Left ventricle myocardium inferior (tissue), 1 donor: ENCODE results near the gene PPL. TPM values are rescaled to one million over a fixed set of nuclear protein-coding genes. Genes with fewer than 3 reads are reported as not detected.

Source experiments
- DNase-seq: peaks from one replicate; pipeline ENCODE4 v3.0.0-alpha.2; 2020
- H3K27ac ChIP-seq: fragments of 200-600 bp; replicated peaks from 2 replicates; pipeline ENCODE4 v1.8.0; 2021
- H3K27me3 ChIP-seq: fragments of 200-600 bp; 2 replicates; pipeline ENCODE4 v1.8.0; 2021; ENCODE audit warnings: low read depth
- H3K36me3 ChIP-seq: fragments of 200-600 bp; 2 replicates; pipeline ENCODE4 v1.8.0; 2021
- H3K4me1 ChIP-seq: fragments of 200-600 bp; 2 replicates; pipeline ENCODE4 v1.8.0; 2021
- H3K4me3 ChIP-seq: fragments of 200-600 bp; 2 replicates; pipeline ENCODE4 v1.8.0; 2021; ENCODE audit warnings: mild to moderate bottlenecking, moderate library complexity
- H3K9me3 ChIP-seq: fragments of 200-600 bp; replicated peaks from 2 replicates; pipeline ENCODE4 v1.8.0; 2021
- intact Hi-C: fragments of 100-400 bp; cut with micrococcal nuclease; formaldehyde crosslinking; loops from one replicate; pipeline ENCODE4 v1.11.0; 2022
- total RNA-seq: library from RNA; stranded (reverse); fragmentation: NEBNext Ultra II Directional; extraction: Animal tissue kit (Norgen Biotek cat#: 25700); gene quantifications from one replicate; pipeline ENCODE4 v1.2.1, GENCODE V29; 2021
- TF ChIP-seq, protein P1 (sequence below): fragments of 200-600 bp; IDR thresholded peaks from 2 replicates; pipeline ENCODE4 v1.8.0; 2021; ENCODE audit warnings: antibody characterized with exemption, mild to moderate bottlenecking, borderline replicate concordance
- donor health status: DM: no; HTN: yes; CAD: no; lungs with severe emphysema.

Gene PPL
- total RNA-seq, 1 donor from 2014 or later: 7.6 TPM

DNA sequence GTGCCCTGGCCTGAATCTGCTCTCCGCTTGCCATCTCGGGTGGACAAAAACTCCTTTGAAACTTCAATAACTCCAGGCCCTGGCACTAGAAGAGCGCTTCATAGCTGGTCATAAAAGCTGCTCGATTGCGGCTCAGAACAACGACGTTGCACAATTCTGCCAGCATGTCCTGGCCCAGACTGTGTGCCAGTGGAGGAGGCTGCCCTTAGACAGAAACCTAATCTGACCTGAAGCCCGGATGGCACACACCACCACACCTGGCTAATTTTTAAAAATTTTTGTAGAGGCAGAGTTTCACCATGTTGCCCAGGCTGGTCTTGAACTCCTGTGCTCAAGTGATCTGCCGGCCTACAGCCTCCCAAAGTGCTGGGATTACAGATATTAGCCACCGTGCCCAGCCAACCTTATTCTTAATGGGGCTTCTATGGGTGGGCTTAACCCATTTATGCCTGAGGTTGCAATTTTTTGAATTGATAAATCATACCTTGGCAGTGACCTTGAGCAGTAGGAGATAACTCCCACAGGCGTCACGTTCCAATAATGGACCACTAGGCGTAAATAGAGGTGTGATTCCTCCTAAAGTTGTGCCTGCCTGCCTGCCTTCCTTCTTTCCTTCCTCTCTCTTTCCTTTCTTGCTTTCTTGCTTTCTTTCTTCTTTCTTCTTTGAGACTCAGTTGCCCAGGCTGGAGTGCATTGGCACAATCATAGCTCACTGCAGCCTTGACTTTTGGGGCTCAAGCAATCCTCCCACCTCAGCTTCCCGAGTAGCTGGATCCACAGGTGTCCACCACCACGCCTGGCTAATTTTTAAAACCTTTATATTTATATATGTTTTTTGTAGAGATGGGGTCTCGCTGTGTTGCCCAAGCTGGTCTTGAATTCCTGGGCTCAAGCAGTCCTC is 1.1 kb upstream of the PPL start:
- TF ChIP-seq, protein P1, sequence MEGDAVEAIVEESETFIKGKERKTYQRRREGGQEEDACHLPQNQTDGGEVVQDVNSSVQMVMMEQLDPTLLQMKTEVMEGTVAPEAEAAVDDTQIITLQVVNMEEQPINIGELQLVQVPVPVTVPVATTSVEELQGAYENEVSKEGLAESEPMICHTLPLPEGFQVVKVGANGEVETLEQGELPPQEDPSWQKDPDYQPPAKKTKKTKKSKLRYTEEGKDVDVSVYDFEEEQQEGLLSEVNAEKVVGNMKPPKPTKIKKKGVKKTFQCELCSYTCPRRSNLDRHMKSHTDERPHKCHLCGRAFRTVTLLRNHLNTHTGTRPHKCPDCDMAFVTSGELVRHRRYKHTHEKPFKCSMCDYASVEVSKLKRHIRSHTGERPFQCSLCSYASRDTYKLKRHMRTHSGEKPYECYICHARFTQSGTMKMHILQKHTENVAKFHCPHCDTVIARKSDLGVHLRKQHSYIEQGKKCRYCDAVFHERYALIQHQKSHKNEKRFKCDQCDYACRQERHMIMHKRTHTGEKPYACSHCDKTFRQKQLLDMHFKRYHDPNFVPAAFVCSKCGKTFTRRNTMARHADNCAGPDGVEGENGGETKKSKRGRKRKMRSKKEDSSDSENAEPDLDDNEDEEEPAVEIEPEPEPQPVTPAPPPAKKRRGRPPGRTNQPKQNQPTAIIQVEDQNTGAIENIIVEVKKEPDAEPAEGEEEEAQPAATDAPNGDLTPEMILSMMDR: no peak
- Histone ChIP-seq H3K4me1 (peaks cover 38% of the 10 kb centered on the region), H3K9me3 (no peaks in the 10 kb centered on the region), H3K27ac (peak overlapping the region; percentile 70), H3K27me3 (peaks cover 32% of the 10 kb centered on the region), H3K36me3 (no peaks in the 10 kb centered on the region), H3K4me3 (peak overlapping the region; percentile 71)
- intact Hi-C loops: no loop called here
- no peak for DNase-seq

- intact Hi-C loops: no loop called here
- peak overlapping the region; percentile 70 for H3K27ac ChIP-seq
- H3K36me3 ChIP-seq: no peaks in the 10 kb centered on the region
- peak overlapping the region; percentile 71 for H3K4me3 ChIP-seq
- peaks cover 32% of the 10 kb centered on the region for H3K27me3 ChIP-seq
- DNase-seq: no peak
- no peaks in the 10 kb centered on the region for H3K9me3 ChIP-seq
- H3K4me1 ChIP-seq: peaks cover 30% of the 10 kb centered on the region
- TF ChIP-seq, protein P1: peak; percentile 27
These were observed 562 bp downstream of the PPL start for GRCh38 chr16:4936181-4936990.

DNA sequence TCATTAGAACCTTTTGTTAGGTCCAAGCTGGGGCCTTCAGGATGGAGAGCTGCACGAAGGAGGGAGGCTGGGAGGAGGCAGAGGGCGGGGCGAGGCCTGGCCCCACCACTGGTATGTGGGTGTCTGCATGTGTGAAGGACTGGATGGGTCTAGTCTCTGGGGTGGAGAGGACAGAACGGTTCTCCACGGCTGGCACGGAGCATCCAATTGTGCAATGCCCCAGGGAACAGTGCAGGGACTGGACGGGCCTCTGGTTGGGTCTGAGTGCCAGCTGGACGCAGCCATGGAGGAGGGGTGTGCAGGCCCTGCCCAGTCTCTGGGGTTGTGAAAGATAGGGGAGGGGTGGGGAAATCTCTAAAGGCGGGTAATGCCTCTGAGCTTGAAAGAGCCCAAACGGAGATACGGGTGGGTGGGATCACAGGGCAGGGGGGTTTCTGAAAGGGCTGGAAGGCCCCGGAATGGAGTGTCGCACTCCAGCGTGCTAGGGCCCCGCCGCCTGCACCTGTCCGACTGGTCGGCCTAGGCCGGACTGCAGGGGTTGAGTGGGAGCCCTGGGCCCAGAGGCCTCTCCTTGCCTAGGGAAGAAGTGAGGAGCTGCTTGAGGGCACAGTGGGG is 1.6 kb downstream of the PPL start:
- peak; percentile 90 for DNase-seq
- Histone ChIP-seq H3K36me3 (no peaks in the 10 kb centered on the region), H3K9me3 (no peaks in the 10 kb centered on the region), H3K27ac (peak overlapping the region; percentile 70), H3K27me3 (peaks cover 32% of the 10 kb centered on the region), H3K4me3 (peak overlapping the region; percentile 71), H3K4me1 (peaks cover 30% of the 10 kb centered on the region)
- intact Hi-C loops: no loop called here
- TF ChIP-seq, protein P1: no peak

DNA sequence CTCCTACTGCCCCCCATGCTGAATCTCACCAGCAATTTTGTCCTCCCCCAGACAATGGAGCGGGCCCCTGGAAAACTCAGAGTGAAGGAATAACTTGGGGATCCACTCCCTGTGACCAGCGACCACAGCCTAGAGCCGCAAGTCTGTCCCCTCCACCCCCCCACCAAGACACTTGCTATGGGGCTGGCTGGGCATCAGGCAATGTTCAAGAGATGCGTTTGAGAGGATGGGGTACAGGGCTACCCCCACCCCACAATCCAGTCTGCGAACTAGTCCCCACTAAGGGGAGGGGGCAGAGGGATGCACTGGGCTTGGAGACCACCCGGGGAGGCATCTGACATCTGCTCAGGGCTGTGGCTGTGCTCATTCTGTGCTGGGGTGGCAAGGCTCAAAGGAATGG is 2.4 kb downstream of the PPL start:
- TF ChIP-seq, protein P1: no peak
- peaks cover 30% of the 10 kb centered on the region for H3K4me1 ChIP-seq
- intact Hi-C loops: no loop called here
- no peak overlapping the region for H3K4me3 ChIP-seq
- peak overlapping the region; percentile 70 for H3K27ac ChIP-seq
- H3K9me3 ChIP-seq: no peaks in the 10 kb centered on the region
- DNase-seq: no peak
- H3K36me3 ChIP-seq: no peaks in the 10 kb centered on the region
- H3K27me3 ChIP-seq: peaks cover 32% of the 10 kb centered on the region

DNA sequence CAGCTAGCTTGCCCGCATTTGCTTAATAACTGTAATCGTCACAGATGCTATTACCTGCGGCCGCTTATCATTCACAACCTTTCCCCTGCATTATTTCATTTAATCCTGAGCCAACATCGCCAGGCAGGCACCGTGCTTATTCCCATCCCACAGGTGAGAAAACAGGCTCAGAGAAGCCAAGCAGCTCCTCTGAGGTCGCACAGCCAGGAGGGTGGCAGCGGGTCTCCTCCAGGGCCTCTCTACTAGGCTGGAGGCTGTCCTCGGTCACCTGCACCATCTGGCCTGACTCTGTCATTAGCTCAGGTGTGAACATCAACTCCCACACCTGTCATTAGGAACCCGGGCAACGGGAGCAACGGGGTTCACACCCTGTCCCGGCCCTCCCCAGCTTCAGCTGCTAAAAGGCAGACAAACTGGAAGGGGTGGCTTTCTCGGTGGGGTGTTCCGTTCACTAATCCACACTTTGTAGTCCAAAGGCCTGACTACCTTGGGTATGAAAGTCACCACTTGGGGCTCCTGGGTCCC is 3.0 kb downstream of the PPL start:
- intact Hi-C loops: no loop called here
- Histone ChIP-seq H3K27ac (no peak overlapping the region), H3K4me3 (no peak overlapping the region), H3K36me3 (no peaks in the 10 kb centered on the region), H3K9me3 (no peaks in the 10 kb centered on the region), H3K4me1 (peaks cover 30% of the 10 kb centered on the region), H3K27me3 (peaks cover 32% of the 10 kb centered on the region)
- TF ChIP-seq, protein P1: no peak
- DNase-seq: no peak
